ENCODE results near the gene SGTA.

Gene SGTA

GRCh38 chr19:2791440-2791839 is 8.4 kb upstream of the SGTA start:
- H3K27ac Mint-ChIP-seq: no peak overlapping the region
- H3K27me3 Mint-ChIP-seq: no peaks in the 10 kb centered on the region
- no peak overlapping the region for H3K4me3 Mint-ChIP-seq
- DNase-seq (no peak), ATAC-seq (no peak)
- no peaks in the 10 kb centered on the region for H3K9me3 Mint-ChIP-seq
- peaks cover 46% of the 10 kb centered on the region for H3K36me3 Mint-ChIP-seq (ENCODE audit: low read depth)
- H3K4me1 Mint-ChIP-seq: peaks cover 28% of the 10 kb centered on the region

- no peak for ATAC-seq
- Mint-ChIP-seq H3K36me3 (ENCODE audit: low read depth) (peaks cover 39% of the 10 kb centered on the region), H3K9me3 (no peaks in the 10 kb centered on the region), H3K4me3 (no peak overlapping the region), H3K27ac (no peak overlapping the region), H3K27me3 (no peaks in the 10 kb centered on the region), H3K4me1 (peaks cover 34% of the 10 kb centered on the region)
- no peak for DNase-seq
These were observed 7.6 kb upstream of the SGTA start for GRCh38 chr19:2790557-2791271.

- no peaks in the 10 kb centered on the region for H3K9me3 Mint-ChIP-seq
- peaks cover 34% of the 10 kb centered on the region for H3K36me3 Mint-ChIP-seq (ENCODE audit: low read depth)
- H3K4me1 Mint-ChIP-seq: peaks cover 34% of the 10 kb centered on the region
- ATAC-seq: no peak
- no peak overlapping the region for H3K27ac Mint-ChIP-seq
- no peaks in the 10 kb centered on the region for H3K27me3 Mint-ChIP-seq
- no peak for DNase-seq
- no peak overlapping the region for H3K4me3 Mint-ChIP-seq
These were observed 7.1 kb upstream of the SGTA start for GRCh38 chr19:2790194-2790556.

- Mint-ChIP-seq H3K9me3 (no peaks in the 10 kb centered on the region), H3K36me3 (ENCODE audit: low read depth) (peaks cover 30% of the 10 kb centered on the region), H3K4me1 (peaks cover 53% of the 10 kb centered on the region), H3K27ac (no peak overlapping the region), H3K4me3 (peak overlapping the region; percentile 29), H3K27me3 (no peaks in the 10 kb centered on the region)
- DNase-seq: no peak
- ATAC-seq: no peak
These were observed 5.2 kb upstream of the SGTA start for GRCh38 chr19:2788237-2788636.

GRCh38 chr19:2787115-2787514 is 4.0 kb upstream of the SGTA start:
- no peaks in the 10 kb centered on the region for H3K9me3 Mint-ChIP-seq
- no peaks in the 10 kb centered on the region for H3K27me3 Mint-ChIP-seq
- ATAC-seq (no peak), DNase-seq (no peak)
- peak overlapping the region; percentile 94 for H3K4me3 Mint-ChIP-seq
- H3K36me3 Mint-ChIP-seq (ENCODE audit: low read depth): peaks cover 23% of the 10 kb centered on the region
- H3K27ac Mint-ChIP-seq: no peak overlapping the region
- H3K4me1 Mint-ChIP-seq: peaks cover 58% of the 10 kb centered on the region

- Mint-ChIP-seq H3K4me1 (peaks cover 73% of the 10 kb centered on the region), H3K27me3 (no peaks in the 10 kb centered on the region)
These were observed 2.3 kb upstream of the SGTA start, which contains the start of gene THOP1 for GRCh38 chr19:2785244-2785997. Gene THOP1 (plus strand): TSS chr19:2785503. CDS start chr19:2785663, 160 bp downstream.

GRCh38 chr19:2783781-2784145 is 690 bp upstream of the SGTA start:
- peak overlapping the region; percentile 94 for H3K27ac Mint-ChIP-seq
- no peaks in the 10 kb centered on the region for H3K27me3 Mint-ChIP-seq
- H3K4me1 Mint-ChIP-seq: peaks cover 65% of the 10 kb centered on the region
- H3K9me3 Mint-ChIP-seq: no peaks in the 10 kb centered on the region
- DNase-seq (no peak), ATAC-seq (no peak)
- H3K4me3 Mint-ChIP-seq: peak overlapping the region; percentile 93
- peaks cover 21% of the 10 kb centered on the region for H3K36me3 Mint-ChIP-seq (ENCODE audit: low read depth)

More at GRCh38 chr19:2785244-2785997, 2.3 kb upstream of the SGTA start, which contains the start of gene THOP1:
- DNase-seq: peak; percentile 99
- H3K36me3 Mint-ChIP-seq (ENCODE audit: low read depth): peaks cover 23% of the 10 kb centered on the region
- peak within 1 kb of the TSS; percentile 94 for H3K4me3 Mint-ChIP-seq
- H3K27ac Mint-ChIP-seq: peak within 1 kb of the TSS; percentile 77
- no peaks in the 10 kb centered on the region for H3K9me3 Mint-ChIP-seq
- peak; percentile 83 for ATAC-seq

- Mint-ChIP-seq H3K4me1 (peaks cover 59% of the 10 kb centered on the region), H3K9me3 (no peaks in the 10 kb centered on the region), H3K27me3 (no peaks in the 10 kb centered on the region), H3K27ac (peak overlapping the region; percentile 88), H3K4me3 (peak overlapping the region; percentile 93), H3K36me3 (ENCODE audit: low read depth) (peaks cover 15% of the 10 kb centered on the region)
- ATAC-seq (no peak), DNase-seq (peak; percentile 21)
These were observed 641 bp downstream of the SGTA start for GRCh38 chr19:2782329-2782935.

- H3K27ac Mint-ChIP-seq: peak overlapping the region; percentile 10
- no peaks in the 10 kb centered on the region for H3K27me3 Mint-ChIP-seq
- no peaks in the 10 kb centered on the region for H3K9me3 Mint-ChIP-seq
- H3K4me1 Mint-ChIP-seq: peaks cover 60% of the 10 kb centered on the region
- DNase-seq: no peak
- peak overlapping the region; percentile 93 for H3K4me3 Mint-ChIP-seq
- H3K36me3 Mint-ChIP-seq (ENCODE audit: low read depth): peaks cover 20% of the 10 kb centered on the region
- no peak for ATAC-seq
These were observed 2.8 kb downstream of the SGTA start for GRCh38 chr19:2780284-2780683.

GRCh38 chr19:2779121-2779740 is 3.8 kb downstream of the SGTA start:
- no peaks in the 10 kb centered on the region for H3K9me3 Mint-ChIP-seq
- no peak overlapping the region for H3K27ac Mint-ChIP-seq
- H3K4me3 Mint-ChIP-seq: no peak overlapping the region
- DNase-seq (no peak), ATAC-seq (no peak)
- peaks cover 60% of the 10 kb centered on the region for H3K4me1 Mint-ChIP-seq
- no peaks in the 10 kb centered on the region for H3K27me3 Mint-ChIP-seq
- H3K36me3 Mint-ChIP-seq (ENCODE audit: low read depth): peaks cover 25% of the 10 kb centered on the region

GRCh38 chr19:2777952-2778683 is 5.0 kb downstream of the SGTA start:
- Mint-ChIP-seq H3K9me3 (no peaks in the 10 kb centered on the region), H3K27ac (no peak overlapping the region), H3K4me3 (no peak overlapping the region), H3K4me1 (peaks cover 54% of the 10 kb centered on the region), H3K27me3 (no peaks in the 10 kb centered on the region), H3K36me3 (ENCODE audit: low read depth) (peaks cover 25% of the 10 kb centered on the region)
- ATAC-seq (no peak), DNase-seq (no peak)

- Mint-ChIP-seq H3K27ac (peak overlapping the region; percentile 83), H3K9me3 (no peaks in the 10 kb centered on the region), H3K4me1 (peaks cover 42% of the 10 kb centered on the region), H3K36me3 (ENCODE audit: low read depth) (peaks cover 24% of the 10 kb centered on the region), H3K27me3 (no peaks in the 10 kb centered on the region), H3K4me3 (peak overlapping the region; percentile 70)
- ATAC-seq (peak; percentile 83), DNase-seq (peak; percentile 83)
These were observed 7.3 kb downstream of the SGTA start for GRCh38 chr19:2775556-2776430.

GRCh38 chr19:2774953-2775555 is 8.0 kb downstream of the SGTA start:
- no peak for ATAC-seq
- DNase-seq: no peak
- Mint-ChIP-seq H3K9me3 (no peaks in the 10 kb centered on the region), H3K4me3 (peak overlapping the region; percentile 70), H3K4me1 (peaks cover 37% of the 10 kb centered on the region), H3K27ac (peak overlapping the region; percentile 83), H3K27me3 (no peaks in the 10 kb centered on the region), H3K36me3 (ENCODE audit: low read depth) (peaks cover 19% of the 10 kb centered on the region)
